Loucy (cell line): Measurements from ENCODE around the gene TAS2R46.

ENCODE experiments used
- EZH2phosphoT487 ChIP-seq: fragments of 200-600 bp; IDR thresholded peaks from 2 replicates; pipeline ENCODE4 v1.6.1; 2018; ENCODE audit warnings: antibody characterized with exemption, mild to moderate bottlenecking, moderate library complexity, borderline replicate concordance
- TF ChIP-seq, protein P1 (sequence below): fragments of 200-600 bp; sonication (generic); conservative IDR thresholded peaks from 2 replicates; pipeline ENCODE4 v1.5.1; 2014; ENCODE audit warnings: mild to moderate bottlenecking, antibody characterized with exemption, low read length

DNA sequence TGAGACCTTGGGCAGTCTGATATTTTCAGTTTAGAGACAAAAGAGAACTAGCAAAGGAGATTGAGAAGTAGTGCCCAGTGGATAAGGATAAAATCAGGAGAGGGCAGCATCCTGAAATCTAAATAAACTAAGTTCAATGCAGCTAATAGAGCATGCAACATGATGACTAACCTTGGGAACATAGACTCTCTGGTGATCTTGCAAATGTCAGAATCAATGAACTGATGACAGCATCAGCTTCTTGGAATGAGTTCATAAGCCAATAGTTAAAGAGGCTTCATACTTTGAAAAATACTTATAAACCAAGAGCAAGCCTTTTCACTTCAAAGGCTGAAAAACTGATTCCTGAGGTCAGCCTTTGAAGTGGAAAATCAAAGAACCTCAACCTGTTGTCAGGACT, 47.9 kb downstream of the TAS2R46 start:
- TF ChIP-seq, protein P1, sequence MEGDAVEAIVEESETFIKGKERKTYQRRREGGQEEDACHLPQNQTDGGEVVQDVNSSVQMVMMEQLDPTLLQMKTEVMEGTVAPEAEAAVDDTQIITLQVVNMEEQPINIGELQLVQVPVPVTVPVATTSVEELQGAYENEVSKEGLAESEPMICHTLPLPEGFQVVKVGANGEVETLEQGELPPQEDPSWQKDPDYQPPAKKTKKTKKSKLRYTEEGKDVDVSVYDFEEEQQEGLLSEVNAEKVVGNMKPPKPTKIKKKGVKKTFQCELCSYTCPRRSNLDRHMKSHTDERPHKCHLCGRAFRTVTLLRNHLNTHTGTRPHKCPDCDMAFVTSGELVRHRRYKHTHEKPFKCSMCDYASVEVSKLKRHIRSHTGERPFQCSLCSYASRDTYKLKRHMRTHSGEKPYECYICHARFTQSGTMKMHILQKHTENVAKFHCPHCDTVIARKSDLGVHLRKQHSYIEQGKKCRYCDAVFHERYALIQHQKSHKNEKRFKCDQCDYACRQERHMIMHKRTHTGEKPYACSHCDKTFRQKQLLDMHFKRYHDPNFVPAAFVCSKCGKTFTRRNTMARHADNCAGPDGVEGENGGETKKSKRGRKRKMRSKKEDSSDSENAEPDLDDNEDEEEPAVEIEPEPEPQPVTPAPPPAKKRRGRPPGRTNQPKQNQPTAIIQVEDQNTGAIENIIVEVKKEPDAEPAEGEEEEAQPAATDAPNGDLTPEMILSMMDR, result no peak
- TF ChIP-seq EZH2phosphoT487, result no peak
